CD8-positive, alpha-beta memory T cell (primary cell): ENCODE measurements around the gene VASH2. TPM values are rescaled to one million over a fixed set of nuclear protein-coding genes. Genes with fewer than 3 reads are reported as not detected.

Experiments
- CTCF ChIA-PET: fragments of 350-600 bp; sonication (Branson Sonifier 250); formaldehyde crosslinking; loops from one replicate; lab custom pipeline; 2021; ENCODE audit warnings: antibody characterized with exemption; lab: Charles Lee
- POLR2A ChIA-PET: fragments of 350-600 bp; sonication (Branson Sonifier 250); formaldehyde crosslinking; loops from one replicate; lab custom pipeline; 2021; ENCODE audit warnings: antibody characterized with exemption; lab: Charles Lee
- DNase-seq, 5 donors: peaks; one replicate each; pipeline versions ENCODE4 v3.0.0 to v3.0.0-alpha.2; 2020 to 2022; ENCODE audit warnings: mixed read lengths in 1 of 5
- H3K27ac ChIP-seq: one replicate; pipeline ENCODE4 v1.7.0; 2013; ENCODE audit warnings: low read depth, mild to moderate bottlenecking, low read length, moderate library complexity
- H3K27me3 ChIP-seq: 2 replicates; pipeline ENCODE4 v1.7.0; 2013; ENCODE audit warnings: low read length, mild to moderate bottlenecking; ENCODE audit not compliant: insufficient read depth, poor library complexity, severe bottlenecking
- H3K36me3 ChIP-seq: 2 replicates; pipeline ENCODE4 v1.7.0; 2013; ENCODE audit warnings: mild to moderate bottlenecking, low read length, moderate library complexity; ENCODE audit not compliant: insufficient read depth
- H3K4me1 ChIP-seq: 2 replicates; pipeline ENCODE4 v1.7.0; 2013; ENCODE audit warnings: mild to moderate bottlenecking, low read length, moderate library complexity; ENCODE audit not compliant: insufficient read depth
- H3K4me3 ChIP-seq: 2 replicates; pipeline ENCODE4 v1.7.0; 2013; ENCODE audit warnings: mild to moderate bottlenecking, low read length
- H3K9me3 ChIP-seq: 2 replicates; pipeline ENCODE4 v1.7.0; 2013; ENCODE audit warnings: mild to moderate bottlenecking, low read length
- H3K27ac Mint-ChIP-seq, 8 donors: one replicate each; pipeline ENCODE4 v1.8.0; 2020 to 2021; ENCODE audit warnings: mixed read lengths in 8 of 8, mild to moderate bottlenecking in 6 of 8, inconsistent platforms in 3 of 8, moderate library complexity in 3 of 8
- H3K27me3 Mint-ChIP-seq, 2 donors: one replicate each; pipeline ENCODE4 v1.8.0; 2020 to 2021; ENCODE audit warnings: mixed read lengths in 2 of 2, mild to moderate bottlenecking in 1 of 2, moderate library complexity in 1 of 2
- H3K36me3 Mint-ChIP-seq, 3 donors: one replicate each; pipeline ENCODE4 v1.8.0; 2020 to 2021; ENCODE audit warnings: mixed read lengths in 3 of 3, inconsistent platforms in 1 of 3, mild to moderate bottlenecking in 1 of 3
- H3K4me1 Mint-ChIP-seq, 3 donors: one replicate each; pipeline ENCODE4 v1.8.0; 2020 to 2021; ENCODE audit warnings: mixed read lengths in 3 of 3, inconsistent platforms in 1 of 3, mild to moderate bottlenecking in 1 of 3
- H3K4me3 Mint-ChIP-seq, 7 donors: one replicate each; pipeline ENCODE4 v1.8.0; 2020 to 2021; ENCODE audit warnings: mixed read lengths in 7 of 7, mild to moderate bottlenecking in 6 of 7, moderate library complexity in 4 of 7, inconsistent platforms in 2 of 7
- H3K9me3 Mint-ChIP-seq, 5 donors: one replicate each; pipeline ENCODE4 v1.8.0; 2020 to 2022; ENCODE audit warnings: mixed read lengths in 5 of 5, mild to moderate bottlenecking in 3 of 5, moderate library complexity in 2 of 5, inconsistent platforms in 1 of 5
- polyA plus RNA-seq: library from polyadenylated mRNA; unstranded; fragments of 300-500 nt; fragmentation: Illumina TruSeq; gene quantifications from one replicate; pipeline ENCODE4 v1.2.3, GENCODE V29; 2021
- total RNA-seq, 2 experiments: library from RNA; stranded (reverse); gene quantifications; one replicate each; pipeline ENCODE4 v1.2.3, GENCODE V29; 2021

VASH2 gene
- total and polyA plus RNA-seq, 3 experiments from 2014 or later = 0.07 to 0.18 TPM; not detected in 1

- no peak for DNase-seq
- ChIA-PET POLR2A (no interaction called here), CTCF (no interaction called here)
- Histone ChIP-seq H3K9me3 (no peaks in the 10 kb centered on the region), H3K36me3 (no peaks in the 10 kb centered on the region), H3K27me3 (no peaks in the 10 kb centered on the region), H3K4me1 (no peaks in the 10 kb centered on the region), H3K27ac (no peak overlapping the region), H3K4me3 (no peak overlapping the region)
- Mint-ChIP-seq H3K36me3 (no peaks in the 10 kb centered on the region), H3K27ac (no peak overlapping the region), H3K27me3 (peaks cover 9 to 40% of the 10 kb centered on the region in 2 donors), H3K4me3 (no peak overlapping the region), H3K4me1 (no peaks in the 10 kb centered on the region), H3K9me3 (no peaks in the 10 kb centered on the region)
Measured at GRCh38 chr1:212973899-212974298, 23.6 kb downstream of the VASH2 start.

GRCh38 chr1:212974711-212975110 lies 24.4 kb downstream of the VASH2 start:
- Mint-ChIP-seq H3K9me3 (no peaks in the 10 kb centered on the region), H3K4me3 (no peak overlapping the region), H3K4me1 (no peaks in the 10 kb centered on the region), H3K27me3 (peaks cover 9 to 36% of the 10 kb centered on the region in 2 donors), H3K27ac (no peak overlapping the region), H3K36me3 (no peaks in the 10 kb centered on the region)
- Histone ChIP-seq H3K36me3 (no peaks in the 10 kb centered on the region), H3K4me3 (no peak overlapping the region), H3K9me3 (no peaks in the 10 kb centered on the region), H3K27me3 (no peaks in the 10 kb centered on the region), H3K4me1 (no peaks in the 10 kb centered on the region), H3K27ac (no peak overlapping the region)
- POLR2A ChIA-PET = no interaction called here
- CTCF ChIA-PET = no interaction called here
- no peak for DNase-seq

DNA sequence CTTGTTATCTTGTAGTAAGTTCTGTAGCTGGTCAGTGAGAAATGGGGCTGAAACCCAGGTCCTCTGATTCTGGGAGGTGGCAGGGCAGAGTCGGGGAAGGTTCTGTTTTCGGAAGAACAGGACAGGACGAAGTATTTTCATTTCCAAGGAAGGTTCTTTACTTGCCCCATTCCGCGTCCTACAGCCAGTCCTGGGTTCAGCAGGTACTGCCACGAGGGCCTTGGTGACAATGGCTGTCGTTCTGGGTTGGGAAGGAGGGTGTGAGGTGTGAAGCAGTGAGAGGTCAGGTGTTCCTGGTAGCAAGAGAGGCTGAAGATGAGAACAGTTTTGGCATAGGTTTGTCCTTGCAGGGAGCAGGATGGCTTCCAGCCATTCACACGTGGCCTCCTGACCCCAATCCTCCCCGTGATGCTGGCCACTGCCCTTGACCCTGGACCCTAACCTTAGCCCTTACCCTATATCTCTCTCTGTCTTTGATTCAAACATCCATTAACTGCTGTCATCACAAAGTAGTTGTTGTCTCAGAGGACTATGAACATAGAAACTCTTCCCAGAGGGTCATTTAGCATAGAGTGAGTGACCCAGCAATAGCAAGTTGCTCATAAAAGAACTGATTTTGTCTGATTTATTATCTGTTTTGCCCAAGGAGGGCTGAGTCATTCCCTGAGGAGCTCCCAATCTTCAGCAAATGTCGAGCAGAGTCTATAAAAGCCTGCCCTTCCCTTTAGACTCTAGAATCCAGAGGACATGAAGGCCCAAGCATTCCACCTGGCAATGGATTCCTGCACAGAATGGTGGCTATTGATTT lies 25.0 kb downstream of the VASH2 start:
- H3K4me3 Mint-ChIP-seq = no peak overlapping the region
- ChIA-PET CTCF (no interaction called here), POLR2A (no interaction called here)

GRCh38 chr1:212976586-212976985 lies 26.2 kb downstream of the VASH2 start:
- H3K9me3 ChIP-seq = no peaks in the 10 kb centered on the region
- DNase-seq = no peak
- Mint-ChIP-seq H3K27me3 (peaks cover 6 to 23% of the 10 kb centered on the region in 2 donors), H3K36me3 (peaks cover 0 to 2% (median 0%) of the 10 kb centered on the region in 3 donors), H3K4me1 (peaks cover 0 to 2% (median 0%) of the 10 kb centered on the region in 3 donors), H3K27ac (no peak overlapping the region), H3K4me3 (no peak overlapping the region), H3K9me3 (no peaks in the 10 kb centered on the region)
- H3K4me3 ChIP-seq = no peak overlapping the region
- POLR2A ChIA-PET = no interaction called here
- H3K27me3 ChIP-seq = no peaks in the 10 kb centered on the region
- no peaks in the 10 kb centered on the region for H3K4me1 ChIP-seq
- CTCF ChIA-PET = no interaction called here
- no peaks in the 10 kb centered on the region for H3K36me3 ChIP-seq
- H3K27ac ChIP-seq = no peak overlapping the region

More for the DNA sequence above, 25.0 kb downstream of the VASH2 start:
- H3K4me1 Mint-ChIP-seq = no peaks in the 10 kb centered on the region
- H3K4me1 ChIP-seq = no peaks in the 10 kb centered on the region
- H3K27me3 ChIP-seq = no peaks in the 10 kb centered on the region
- H3K36me3 Mint-ChIP-seq = no peaks in the 10 kb centered on the region
- no peak for DNase-seq
- H3K27me3 Mint-ChIP-seq = peaks cover 10 to 30% of the 10 kb centered on the region in 2 donors
- no peaks in the 10 kb centered on the region for H3K36me3 ChIP-seq
- H3K27ac ChIP-seq = no peak overlapping the region
- no peaks in the 10 kb centered on the region for H3K9me3 Mint-ChIP-seq
- H3K9me3 ChIP-seq = no peaks in the 10 kb centered on the region
- no peak overlapping the region for H3K27ac Mint-ChIP-seq
- no peak overlapping the region for H3K4me3 ChIP-seq

DNA sequence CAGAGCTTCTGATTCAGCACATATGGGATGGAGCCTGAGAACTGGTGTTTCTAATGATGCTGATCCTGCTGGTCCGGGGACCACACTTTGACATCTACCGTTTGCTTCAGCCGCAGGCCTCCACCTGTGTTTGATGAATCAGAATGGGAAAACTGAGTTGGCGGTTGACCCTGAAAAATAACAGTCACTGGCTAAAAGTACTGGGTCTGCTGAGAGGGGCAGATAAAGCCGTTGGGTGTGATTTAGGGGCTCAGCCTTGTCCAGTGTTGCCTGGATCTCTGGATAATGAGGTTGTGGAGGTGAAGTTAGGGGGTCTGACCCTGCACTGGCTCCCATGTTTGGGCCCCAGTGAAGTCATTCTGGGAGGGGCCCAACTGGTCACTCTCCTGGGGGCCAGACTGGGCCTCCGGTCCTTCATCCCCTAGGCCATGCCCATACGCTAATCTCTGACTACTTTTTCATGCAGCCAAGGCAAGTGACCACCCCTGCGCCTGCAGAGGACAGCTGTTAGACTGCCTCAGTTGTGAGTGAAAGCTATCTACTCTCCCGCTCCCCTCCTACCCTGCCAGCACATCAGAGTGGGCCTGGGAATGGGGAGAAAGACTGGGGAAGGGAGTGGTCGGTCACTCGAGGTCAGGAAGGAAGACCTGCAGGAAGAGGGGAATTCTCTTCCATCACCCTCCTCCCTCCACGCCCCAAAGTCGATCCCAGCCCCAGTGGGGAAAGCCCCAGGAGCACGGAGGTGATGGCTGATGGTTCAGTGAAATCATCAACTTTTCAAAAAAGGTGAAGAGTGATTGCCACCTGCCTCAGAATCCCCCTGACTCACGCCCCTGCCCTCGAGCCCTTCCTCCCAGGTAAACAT lies 27.7 kb downstream of the VASH2 start:
- Mint-ChIP-seq H3K4me3 (no peak overlapping the region), H3K9me3 (no peaks in the 10 kb centered on the region), H3K27ac (no peak overlapping the region), H3K36me3 (peaks cover 0 to 2% (median 0%) of the 10 kb centered on the region in 3 donors), H3K4me1 (peaks cover 0 to 4% (median 0%) of the 10 kb centered on the region in 3 donors), H3K27me3 (peaks cover 6 to 20% of the 10 kb centered on the region in 2 donors)
- H3K4me1 ChIP-seq = no peaks in the 10 kb centered on the region
- no peak overlapping the region for H3K27ac ChIP-seq
- H3K36me3 ChIP-seq = no peaks in the 10 kb centered on the region
- H3K9me3 ChIP-seq = no peaks in the 10 kb centered on the region
- no peak overlapping the region for H3K4me3 ChIP-seq
- DNase-seq = no peak
- H3K27me3 ChIP-seq = no peaks in the 10 kb centered on the region
- CTCF ChIA-PET = no interaction called here
- POLR2A ChIA-PET = no interaction called here

GRCh38 chr1:212979340-212980122 lies 29.2 kb downstream of the VASH2 start:
- POLR2A ChIA-PET = interaction anchor here (0.8 kb wide), 1 partner anchor 8 kb away, joined by 3 read pairs; no protein-coding TSS in a partner anchor
- Histone ChIP-seq H3K9me3 (no peaks in the 10 kb centered on the region), H3K27me3 (no peaks in the 10 kb centered on the region), H3K27ac (no peak overlapping the region), H3K4me1 (no peaks in the 10 kb centered on the region), H3K36me3 (no peaks in the 10 kb centered on the region), H3K4me3 (no peak overlapping the region)
- peaks cover 0 to 4% (median 0%) of the 10 kb centered on the region in 3 donors for H3K4me1 Mint-ChIP-seq
- H3K27ac Mint-ChIP-seq = peak overlapping the region in 1 of 8 donors; percentile 10
- no peaks in the 10 kb centered on the region for H3K9me3 Mint-ChIP-seq
- no peak for DNase-seq
- no peak overlapping the region for H3K4me3 Mint-ChIP-seq
- peaks cover 8 to 17% of the 10 kb centered on the region in 2 donors for H3K27me3 Mint-ChIP-seq
- H3K36me3 Mint-ChIP-seq = peaks cover 0 to 2% (median 0%) of the 10 kb centered on the region in 3 donors
- CTCF ChIA-PET = interaction anchor here (1.6 kb wide), 1 partner anchor 15 kb away, joined by 4 read pairs; no protein-coding TSS in a partner anchor

GRCh38 chr1:212980123-212980785 lies 29.9 kb downstream of the VASH2 start:
- H3K4me1 Mint-ChIP-seq = peaks cover 0 to 4% (median 0%) of the 10 kb centered on the region in 3 donors
- H3K9me3 Mint-ChIP-seq = no peaks in the 10 kb centered on the region
- no peak for DNase-seq
- ChIA-PET CTCF (interaction anchor here (1.6 kb wide), 1 partner anchor 15 kb away, joined by 4 read pairs; no protein-coding TSS in a partner anchor), POLR2A (interaction anchor here (0.8 kb wide), 1 partner anchor 9 kb away, joined by 3 read pairs; no protein-coding TSS in a partner anchor)
- H3K27ac Mint-ChIP-seq = peak overlapping the region in 1 of 8 donors; percentile 47
- Histone ChIP-seq H3K9me3 (no peaks in the 10 kb centered on the region), H3K4me1 (no peaks in the 10 kb centered on the region), H3K36me3 (no peaks in the 10 kb centered on the region), H3K27me3 (no peaks in the 10 kb centered on the region), H3K4me3 (no peak overlapping the region), H3K27ac (no peak overlapping the region)
- H3K36me3 Mint-ChIP-seq = peaks cover 0 to 2% (median 0%) of the 10 kb centered on the region in 3 donors
- peaks cover 8 to 16% of the 10 kb centered on the region in 2 donors for H3K27me3 Mint-ChIP-seq
- no peak overlapping the region for H3K4me3 Mint-ChIP-seq
